Stimulated activated CD8-positive, alpha-beta memory T cell treated with anti-CD3 and anti-CD28 coated beads, Interleukin-7, amount 100 ng/mL, for 48 hours (primary cell): ENCODE measurements around the gene SYCP3.
"Not testable (repeated sequence)": the region's sequence is repeated elsewhere in the genome, so short reads cannot be mapped to it uniquely, and the experiment has no call there.

Source experiments
- DNase-seq, 2 donors: peaks; one replicate each; pipeline ENCODE4 v3.0.0-alpha.2; 2020; ENCODE audit warnings: low read depth in 1 of 2; ENCODE audit errors: extremely low read depth in 1 of 2

Gene SYCP3

DNA sequence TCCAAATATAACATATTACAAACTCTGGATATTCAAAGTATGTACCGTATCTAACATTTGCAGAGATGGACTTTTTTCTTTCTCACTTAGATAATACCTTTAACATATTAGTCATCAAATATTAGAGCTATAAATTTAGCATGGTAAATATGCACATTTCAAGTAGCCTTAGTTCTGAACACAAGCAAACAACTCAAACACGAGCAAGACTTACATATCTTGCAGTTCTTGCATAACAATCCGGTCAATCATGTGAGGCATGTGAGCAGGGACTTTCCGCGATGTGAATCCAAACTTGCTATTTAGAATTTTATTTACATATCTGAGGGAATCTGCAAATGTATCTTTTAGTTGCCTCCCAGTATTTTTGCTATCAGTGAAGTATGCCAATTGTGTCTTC, 22.1 kb upstream of the SYCP3 start:
- no peak for DNase-seq

DNA sequence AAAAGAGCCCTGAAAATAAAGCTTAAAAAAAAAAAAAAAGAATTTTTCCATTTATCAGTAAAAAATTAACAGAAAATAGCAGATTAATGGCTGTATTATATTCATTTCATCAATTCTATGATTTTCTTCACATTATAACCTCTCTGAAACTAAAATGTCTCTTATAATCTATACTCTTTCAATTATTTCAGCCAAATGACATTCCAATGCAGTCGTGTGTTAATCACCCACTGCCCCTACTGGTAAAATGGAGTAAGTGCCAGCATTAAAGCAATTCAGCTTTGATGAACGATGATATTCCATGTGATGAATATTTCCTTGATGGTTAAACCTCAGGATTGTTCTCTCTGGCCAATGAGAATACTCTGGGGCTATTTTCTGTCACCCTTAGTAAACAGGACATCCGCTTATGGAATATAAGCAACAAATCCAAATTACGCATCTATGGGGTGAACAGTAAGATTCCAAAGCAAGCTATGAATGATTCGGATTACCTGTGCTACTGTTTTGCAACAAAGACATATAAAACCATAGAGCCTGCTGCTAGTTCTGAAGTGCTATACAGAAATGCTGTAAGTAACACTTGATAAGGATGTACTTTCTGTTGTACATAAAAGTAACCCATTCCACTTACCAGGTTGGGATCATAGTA, 20.3 kb upstream of the SYCP3 start:
- no peak for DNase-seq

DNA sequence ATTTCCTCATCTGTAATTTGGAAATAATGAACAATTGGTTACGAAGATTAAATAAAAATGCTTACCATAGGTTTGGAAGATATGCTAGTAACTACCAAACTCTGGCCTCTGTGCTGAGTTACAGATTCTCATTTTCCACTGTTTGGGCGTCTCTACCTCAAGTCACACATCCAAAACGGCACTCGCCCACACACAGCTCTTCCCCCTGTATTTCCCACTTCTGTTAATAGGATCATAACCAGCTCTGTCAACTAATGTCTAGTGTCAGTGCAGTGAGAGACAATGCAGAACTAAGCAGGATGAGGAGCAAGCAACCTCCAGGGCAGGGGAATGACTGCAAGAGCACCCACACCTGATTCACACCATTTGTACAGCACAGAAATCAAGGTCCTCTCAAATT, 10.9 kb upstream of the SYCP3 start:
- no peak for DNase-seq

DNA sequence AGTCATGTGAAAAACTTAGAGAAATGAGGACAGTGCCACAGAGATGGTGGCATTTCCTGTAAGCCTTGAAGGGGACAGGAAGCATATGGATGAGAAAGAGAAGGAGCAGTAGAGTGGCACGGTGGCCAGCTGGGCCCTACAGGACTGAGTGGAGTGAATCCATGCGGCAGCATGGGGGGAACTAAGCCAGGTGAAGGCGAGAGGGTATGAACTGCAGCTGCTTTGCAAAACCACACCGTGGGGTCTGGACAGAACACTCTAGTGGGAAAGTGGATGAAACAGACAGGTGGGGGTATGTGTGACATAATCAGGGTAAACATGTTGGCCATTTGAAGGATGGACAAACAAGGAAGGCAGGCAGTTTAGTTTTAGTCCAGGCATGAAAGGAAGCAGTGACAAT, 10.4 kb upstream of the SYCP3 start:
- no peak for DNase-seq

- DNase-seq: no peak
Measured at GRCh38 chr12:101748907-101749306, 9.6 kb upstream of the SYCP3 start.

- no peak for DNase-seq
Measured at GRCh38 chr12:101747697-101748096, 8.4 kb upstream of the SYCP3 start.

GRCh38 chr12:101746661-101747060, 7.4 kb upstream of the SYCP3 start:
- no peak for DNase-seq

GRCh38 chr12:101746196-101746595, 6.9 kb upstream of the SYCP3 start:
- DNase-seq: no peak

GRCh38 chr12:101745481-101745880, 6.2 kb upstream of the SYCP3 start:
- DNase-seq: no peak

DNA sequence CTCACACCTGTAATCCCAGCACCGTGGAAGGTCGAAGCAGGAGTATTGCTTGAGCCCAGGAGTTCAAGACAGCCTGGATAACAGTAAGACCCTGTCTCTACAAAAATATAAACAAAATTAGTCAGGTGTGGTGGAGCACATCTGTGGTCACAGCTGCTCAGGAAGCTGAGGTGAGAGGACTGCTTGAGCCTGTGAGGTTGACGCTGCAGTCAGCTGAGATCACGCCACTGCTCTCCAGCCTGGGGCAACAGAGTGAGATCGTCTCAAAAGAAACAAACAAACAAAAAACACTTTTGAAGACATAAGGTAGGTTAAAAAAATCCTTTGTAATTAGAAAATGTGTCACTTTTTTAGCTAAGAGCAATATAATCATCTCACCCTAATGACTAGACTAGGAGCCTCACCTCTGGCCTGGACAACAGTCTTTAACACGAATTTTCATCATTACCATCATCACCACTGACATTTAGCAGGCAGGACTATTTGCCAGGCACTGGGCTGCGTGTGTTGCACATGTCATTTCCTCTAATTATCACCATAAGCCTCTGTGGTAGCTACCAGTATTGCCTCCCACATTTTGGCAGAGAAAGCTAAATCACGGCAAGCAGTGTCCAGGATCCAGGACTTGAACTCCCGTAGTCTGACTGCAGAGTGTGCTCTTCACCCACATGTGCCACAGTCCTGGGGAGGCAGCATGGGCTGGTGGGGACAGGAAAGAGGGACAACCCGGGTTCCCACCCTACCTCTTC, 4.6 kb upstream of the SYCP3 start:
- no peak for DNase-seq

DNA sequence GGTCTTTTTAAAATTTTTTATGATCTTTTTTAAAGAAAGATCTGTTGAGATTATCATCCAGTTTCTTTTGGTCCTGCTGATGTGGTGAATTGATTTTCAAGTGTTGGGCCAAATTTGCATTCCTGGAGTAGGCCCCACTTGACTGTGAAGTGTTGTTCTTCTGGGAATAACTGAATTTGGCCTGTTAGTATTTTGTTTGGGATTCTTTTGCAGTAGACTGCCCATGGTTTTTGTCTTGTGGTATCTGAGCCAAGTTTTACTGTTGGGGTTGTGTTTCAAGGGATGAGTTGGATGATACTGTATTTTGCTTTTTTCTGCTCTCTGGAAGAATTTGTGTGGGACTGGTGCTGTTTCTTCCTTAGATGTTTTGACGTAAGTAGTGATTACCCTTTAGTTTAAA, 4.0 kb upstream of the SYCP3 start:
- no peak for DNase-seq

GRCh38 chr12:101740980-101741379, 1.7 kb upstream of the SYCP3 start:
- DNase-seq: no peak

DNA sequence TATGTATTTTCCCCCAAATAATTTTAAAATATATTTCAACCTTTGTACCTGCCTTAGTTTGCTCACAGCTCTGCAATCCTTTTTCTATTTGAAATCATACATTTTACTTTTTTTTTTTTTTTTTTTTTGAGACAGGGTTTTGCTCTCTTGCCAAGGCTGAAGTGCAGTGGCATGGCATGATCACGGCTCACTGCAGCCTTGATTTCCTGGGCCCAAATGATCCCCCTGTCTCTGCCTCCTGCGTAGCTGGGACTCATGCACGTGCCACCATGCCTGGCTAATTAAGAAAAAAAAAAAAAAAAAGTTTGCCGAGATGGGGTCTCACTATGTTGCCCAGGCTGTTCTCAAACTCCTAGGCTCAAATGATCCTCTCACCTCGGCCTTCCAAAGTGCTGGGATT, 1.3 kb upstream of the SYCP3 start:
- DNase-seq: no peak

DNA sequence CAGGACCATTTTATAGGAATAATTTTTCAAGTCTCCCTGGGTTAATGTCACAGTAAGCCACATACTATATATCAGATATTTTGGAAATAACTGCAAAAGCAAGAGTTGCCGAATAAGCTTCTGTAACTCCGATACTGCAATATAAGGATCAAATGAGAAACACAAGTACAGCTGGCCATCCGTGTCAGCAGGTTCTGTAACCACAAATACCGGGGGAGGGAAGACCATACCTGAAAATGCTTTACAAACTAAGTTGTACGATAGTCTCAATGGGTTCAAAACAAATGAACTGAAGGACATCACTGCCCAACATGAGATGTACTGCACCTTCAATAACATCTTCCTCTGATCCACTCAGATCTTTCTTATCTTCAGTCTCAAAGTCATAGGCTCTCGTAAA, 1.8 kb downstream of the SYCP3 start:
- DNase-seq: no peak

DNA sequence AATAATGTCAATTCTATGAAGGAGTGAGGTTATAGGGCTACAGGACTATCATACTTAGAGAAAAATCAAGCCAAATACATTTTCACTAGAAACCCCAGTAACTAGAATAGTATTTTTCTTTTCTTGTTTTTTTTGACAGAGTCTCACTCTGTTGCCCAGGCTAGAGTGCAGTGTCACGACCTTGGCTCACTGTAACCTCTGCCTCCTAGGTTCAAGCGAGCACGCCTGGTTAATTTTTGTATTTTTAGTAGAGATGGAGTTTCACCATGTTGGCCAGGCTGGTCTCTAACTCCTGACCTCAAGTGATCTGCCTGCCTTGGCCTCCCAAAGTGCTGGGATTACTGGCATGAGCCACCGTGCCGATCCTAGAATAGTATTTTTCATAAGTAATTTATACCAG, 4.8 kb downstream of the SYCP3 start:
- not testable (repeated sequence) for DNase-seq

DNA sequence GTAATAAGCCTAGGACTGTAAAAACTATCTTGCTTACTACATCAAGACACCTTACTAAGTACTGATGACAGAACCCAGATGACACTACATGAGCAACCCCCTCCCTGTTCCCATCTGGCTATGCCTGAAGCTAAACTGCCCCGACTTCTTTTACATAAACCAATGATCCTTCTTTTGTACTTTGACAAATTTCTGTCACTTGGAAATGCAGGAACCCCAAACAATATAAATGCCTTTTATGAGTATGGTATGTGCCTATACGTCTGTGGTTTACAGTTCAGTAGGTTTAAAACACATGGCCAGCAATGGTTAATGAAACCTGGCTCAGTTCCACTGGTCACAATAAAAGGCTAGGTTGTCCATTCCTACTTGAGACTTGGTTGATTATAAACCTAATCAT, 6.1 kb downstream of the SYCP3 start:
- DNase-seq: no peak

GRCh38 chr12:101732318-101732717, 6.9 kb downstream of the SYCP3 start:
- DNase-seq: no peak

DNA sequence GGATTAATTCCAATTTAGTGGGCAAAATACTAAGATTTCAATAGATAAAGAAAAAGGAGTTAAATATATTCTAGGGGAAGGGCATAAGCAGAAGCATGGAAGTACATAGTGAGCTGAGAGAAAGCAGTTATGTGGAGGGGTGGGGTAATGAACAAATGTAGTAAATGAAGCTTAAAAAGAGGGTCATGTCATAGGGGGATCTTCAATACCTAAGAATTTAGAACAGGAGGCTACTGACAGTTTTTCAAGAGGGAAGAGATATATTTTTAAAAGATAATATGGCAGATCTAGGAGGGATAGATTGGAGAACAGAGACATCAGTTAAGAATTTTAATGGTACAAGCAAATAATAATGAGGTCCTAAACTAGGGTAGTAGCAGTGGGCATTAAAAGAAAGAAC, 9.4 kb downstream of the SYCP3 start:
- DNase-seq: no peak

DNA sequence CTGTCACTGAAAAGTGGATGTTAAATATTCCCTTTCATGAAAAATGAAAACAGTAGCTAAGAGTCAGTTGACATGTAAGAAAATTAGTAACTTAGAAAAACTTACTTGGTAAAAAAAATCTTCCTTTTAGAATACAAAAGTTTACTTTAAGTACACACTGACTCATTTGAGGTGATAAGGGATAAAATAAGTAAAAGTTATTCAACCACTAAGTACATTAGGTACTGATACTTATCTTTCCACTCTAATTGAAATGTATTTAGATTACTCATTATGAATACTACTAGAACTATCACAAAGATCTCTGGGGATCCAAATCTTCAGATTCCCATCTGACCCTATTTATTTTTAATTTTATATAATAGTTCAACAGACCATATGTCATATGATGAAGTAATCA, 12.2 kb downstream of the SYCP3 start:
- DNase-seq: no peak

- DNase-seq: no peak
Measured at GRCh38 chr12:101722392-101722791, 16.9 kb downstream of the SYCP3 start.

DNA sequence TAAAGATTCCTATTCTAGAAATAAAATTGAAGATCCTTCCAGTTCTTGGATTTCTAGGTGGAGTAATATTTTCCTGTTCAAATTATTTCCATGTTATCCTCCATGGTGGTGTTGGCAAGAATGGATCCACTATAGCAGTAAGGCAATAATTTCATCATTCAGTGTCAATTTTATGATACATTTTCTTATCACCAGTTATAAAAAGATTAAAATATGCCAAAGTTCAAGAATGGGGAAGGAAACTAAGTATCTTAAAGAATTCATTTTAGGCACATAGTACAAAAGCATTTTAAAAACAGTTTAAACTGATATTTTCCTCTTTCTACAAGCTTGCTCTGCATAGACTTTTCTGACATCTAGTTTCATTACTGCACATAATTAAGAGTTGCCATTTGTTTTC, 19.1 kb downstream of the SYCP3 start:
- no peak for DNase-seq

DNA sequence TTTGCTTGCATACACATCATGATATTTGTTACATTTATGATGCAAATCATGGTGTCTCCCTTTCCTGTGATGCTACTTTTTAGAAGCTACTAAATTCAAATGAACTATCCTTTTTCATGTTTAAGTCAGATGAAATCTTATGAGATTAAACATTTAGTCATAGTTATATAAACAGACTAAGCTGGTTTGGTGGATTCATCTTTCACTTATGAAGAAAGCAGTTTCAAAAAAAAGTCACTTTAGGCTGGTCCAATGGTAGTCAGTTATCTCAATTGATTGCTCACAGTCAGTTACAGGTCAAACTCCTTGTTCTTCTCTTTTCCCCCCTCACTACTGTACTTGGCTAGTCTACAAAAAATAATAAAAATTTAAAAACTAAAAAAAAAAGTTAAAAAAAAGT, 19.7 kb downstream of the SYCP3 start:
- DNase-seq: no peak
